Fibroblast of mammary gland (primary cell): ENCODE measurements around the gene DIPK1A.

Source experiments
- DNase-seq: peaks from one replicate; pipeline ENCODE4 v3.0.0-alpha.2; 2010; ENCODE audit warnings: low read depth
- H3K4me3 ChIP-seq: 2 replicates; pipeline ENCODE4 v1.5.1; 2011; ENCODE audit warnings: low read depth, mild to moderate bottlenecking, low read length, moderate library complexity; ENCODE audit not compliant: control insufficient read depth
- CTCF ChIP-seq: conservative IDR thresholded peaks from 2 replicates; pipeline ENCODE4 v1.5.1; 2011; ENCODE audit warnings: low read depth, low read length, inconsistent platforms; ENCODE audit not compliant: control insufficient read depth, insufficient read depth

Gene DIPK1A

DNA sequence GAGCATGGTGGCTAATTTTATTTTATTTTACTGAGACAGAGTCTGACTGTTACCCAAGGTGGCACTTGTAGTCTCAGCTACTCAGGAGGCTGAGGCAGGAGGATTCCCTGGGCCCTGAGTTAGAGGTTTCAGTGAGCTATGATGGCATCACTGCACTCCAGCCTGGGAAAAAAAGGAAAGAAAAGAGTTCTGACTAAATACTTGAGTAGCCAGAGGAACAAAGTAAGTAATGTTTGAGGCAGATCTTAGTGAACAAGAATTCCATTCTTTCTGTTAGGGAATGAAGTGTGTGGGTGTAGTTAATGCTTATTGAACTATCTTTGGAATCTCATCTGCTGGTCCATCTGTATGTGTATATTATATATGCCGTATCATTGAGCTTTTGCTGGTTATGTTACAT is 163.3 kb downstream of the DIPK1A start:
- no peak overlapping the region for H3K4me3 ChIP-seq
- peak; percentile 20 for DNase-seq
- no peak for TF ChIP-seq CTCF

DNA sequence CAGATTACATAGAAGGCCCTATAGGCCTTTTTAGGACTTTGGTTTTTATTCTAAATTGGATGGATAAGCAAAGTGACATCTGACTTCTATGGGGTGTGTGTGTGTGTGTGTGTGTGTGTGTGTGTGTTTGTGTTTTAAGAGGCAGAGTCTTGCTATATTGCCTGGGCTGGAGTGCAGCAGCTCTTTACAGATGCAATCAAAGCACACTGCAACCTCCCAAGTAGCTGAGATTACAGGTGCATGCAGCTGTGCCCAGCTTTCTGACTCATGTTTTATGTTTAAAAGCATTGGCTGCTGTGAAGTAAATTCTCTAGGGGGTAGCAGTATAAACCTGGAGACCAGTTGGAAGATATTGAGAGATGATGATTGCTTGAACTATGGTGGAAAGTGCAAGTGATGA is 164.0 kb downstream of the DIPK1A start:
- no peak for TF ChIP-seq CTCF
- H3K4me3 ChIP-seq: no peak overlapping the region
- DNase-seq: peak; percentile 17

DNA sequence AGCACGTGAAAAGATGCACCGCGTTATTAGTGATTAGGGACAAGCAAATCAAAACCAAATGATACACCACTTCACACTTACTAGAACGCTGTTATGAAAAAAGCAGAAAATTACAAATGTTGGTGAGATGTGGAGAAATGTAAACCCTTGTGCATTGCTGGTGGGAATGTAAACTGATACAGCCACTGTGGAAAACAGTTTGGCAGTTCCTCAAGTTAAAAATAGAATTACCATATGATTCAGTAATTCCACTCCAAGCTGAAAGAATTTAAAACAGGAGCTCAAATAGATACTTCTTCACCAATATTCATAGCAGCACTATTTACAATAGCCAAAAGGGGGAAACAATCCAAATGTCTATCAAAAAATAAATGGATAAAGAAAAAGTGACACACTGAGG is 166.1 kb downstream of the DIPK1A start:
- H3K4me3 ChIP-seq: no peak overlapping the region
- TF ChIP-seq CTCF: no peak
- peak; percentile 48 for DNase-seq

- H3K4me3 ChIP-seq: no peak overlapping the region
- DNase-seq: no peak
- no peak for TF ChIP-seq CTCF
Observed at GRCh38 chr1:92792340-92792782, 168.9 kb downstream of the DIPK1A start.
